ENCODE data around the gene STUM.
"Not testable (repeated sequence)": the region's sequence is repeated elsewhere in the genome, so short reads cannot be mapped to it uniquely, and the experiment has no call there.

Gene STUM

GRCh38 chr1:226598955-226599354, 50.4 kb downstream of the STUM start:
- DNase-seq (ENCODE audit: low read depth); H3K4me3 ChIP-seq (ENCODE audit: low read depth, low read length): not testable (repeated sequence)

- DNase-seq (ENCODE audit: low read depth), result no peak
- H3K4me3 ChIP-seq (ENCODE audit: low read depth, low read length), result no peak overlapping the region
Observed at GRCh38 chr1:226599636-226600238, 51.2 kb downstream of the STUM start.

- no peak for DNase-seq (ENCODE audit: low read depth)
- H3K4me3 ChIP-seq (ENCODE audit: low read depth, low read length), result no peak overlapping the region
Observed at GRCh38 chr1:226600254-226600653, 51.7 kb downstream of the STUM start.

- no peak overlapping the region for H3K4me3 ChIP-seq (ENCODE audit: low read depth, low read length)
- no peak for DNase-seq (ENCODE audit: low read depth)
Observed at GRCh38 chr1:226601456-226601855, 52.9 kb downstream of the STUM start.

GRCh38 chr1:226602186-226603021, 53.8 kb downstream of the STUM start:
- no peak overlapping the region for H3K4me3 ChIP-seq (ENCODE audit: low read depth, low read length)
- DNase-seq (ENCODE audit: low read depth), result peak; percentile 83

GRCh38 chr1:226603022-226603857, 54.7 kb downstream of the STUM start:
- H3K4me3 ChIP-seq (ENCODE audit: low read depth, low read length), result peak overlapping the region; percentile 21
- DNase-seq (ENCODE audit: low read depth), result no peak

- DNase-seq (ENCODE audit: low read depth), result no peak
- no peak overlapping the region for H3K4me3 ChIP-seq (ENCODE audit: low read depth, low read length)
Observed at GRCh38 chr1:226603858-226604559, 55.4 kb downstream of the STUM start.

GRCh38 chr1:226604560-226605317, 56.2 kb downstream of the STUM start:
- no peak overlapping the region for H3K4me3 ChIP-seq (ENCODE audit: low read depth, low read length)
- no peak for DNase-seq (ENCODE audit: low read depth)

- no peak for DNase-seq (ENCODE audit: low read depth)
- H3K4me3 ChIP-seq (ENCODE audit: low read depth, low read length), result no peak overlapping the region
Observed at GRCh38 chr1:226605318-226605950, 56.9 kb downstream of the STUM start.

- no peak overlapping the region for H3K4me3 ChIP-seq (ENCODE audit: low read depth, low read length)
- no peak for DNase-seq (ENCODE audit: low read depth)
Observed at GRCh38 chr1:226606311-226607267, 58.0 kb downstream of the STUM start.

GRCh38 chr1:226607268-226607660, 58.7 kb downstream of the STUM start:
- no peak overlapping the region for H3K4me3 ChIP-seq (ENCODE audit: low read depth, low read length)
- DNase-seq (ENCODE audit: low read depth), result no peak

- DNase-seq (ENCODE audit: low read depth), result no peak
- no peak overlapping the region for H3K4me3 ChIP-seq (ENCODE audit: low read depth, low read length)
Observed at GRCh38 chr1:226607821-226608220, 59.3 kb downstream of the STUM start.

GRCh38 chr1:226608699-226609505, 60.3 kb downstream of the STUM start:
- H3K4me3 ChIP-seq (ENCODE audit: low read depth, low read length), result no peak overlapping the region
- no peak for DNase-seq (ENCODE audit: low read depth)

- DNase-seq (ENCODE audit: low read depth), result peak; percentile 59
- no peak overlapping the region for H3K4me3 ChIP-seq (ENCODE audit: low read depth, low read length)
Observed at GRCh38 chr1:226609836-226610455, 61.4 kb downstream of the STUM start.

GRCh38 chr1:226610671-226611070, 62.1 kb downstream of the STUM start:
- no peak overlapping the region for H3K4me3 ChIP-seq (ENCODE audit: low read depth, low read length)
- no peak for DNase-seq (ENCODE audit: low read depth)

- no peak for DNase-seq (ENCODE audit: low read depth)
Observed at GRCh38 chr1:226611301-226611700, 62.7 kb downstream of the STUM start.

More at GRCh38 chr1:226611301-226611700, 62.7 kb downstream of the STUM start:
- H3K4me3 ChIP-seq (ENCODE audit: low read depth, low read length), result no peak overlapping the region

All from skeletal muscle cell (primary cell).